ENCODE measurements around the gene GAS2L3. TPM values are rescaled to one million over a fixed set of nuclear protein-coding genes. Genes with fewer than 3 reads are reported as not detected.
"Not testable (repeated sequence)": the region's sequence is repeated elsewhere in the genome, so short reads cannot be mapped to it uniquely, and the experiment has no call there.

The GAS2L3 gene
- polyA plus RNA-seq, 1 donor, result 34.0 TPM

- no CpG with 5 or more reads among the region's 3 CpGs for WGBS (ENCODE audit: insufficient coverage, low lambda C conversion rate)
Measured at GRCh38 chr12:100572184-100572583, 1.3 kb upstream of the GAS2L3 start.

GRCh38 chr12:100574187-100575074 lies 947 bp downstream of the GAS2L3 start:
- H3K27me3 ChIP-seq (ENCODE audit: control insufficient read depth, insufficient read depth, low read length), result no peaks in the 10 kb centered on the region
- H3K36me3 ChIP-seq (ENCODE audit: control insufficient read depth, insufficient read depth, low read length), result no peaks in the 10 kb centered on the region
- 17% methylated on average over 1 of the region's 15 CpGs for WGBS (ENCODE audit: insufficient coverage, low lambda C conversion rate)
- H3K27ac ChIP-seq (ENCODE audit: low read length), result peak overlapping the region; percentile 82
- peak overlapping the region; percentile 86 for H3K4me3 ChIP-seq (ENCODE audit: low read length)
- peaks cover 7% of the 10 kb centered on the region for H3K4me1 ChIP-seq (ENCODE audit: control insufficient read depth, insufficient read depth, low read length)
- no peaks in the 10 kb centered on the region for H3K9me3 ChIP-seq (ENCODE audit: control insufficient read depth, low read depth, low read length)
- peak in 1 of 2 donors; percentile 16 for DNase-seq

More at GRCh38 chr12:100572184-100572583, 1.3 kb upstream of the GAS2L3 start:
- no peak overlapping the region for H3K27ac ChIP-seq (ENCODE audit: low read length)
- no peaks in the 10 kb centered on the region for H3K27me3 ChIP-seq (ENCODE audit: control insufficient read depth, insufficient read depth, low read length)
- no peaks in the 10 kb centered on the region for H3K9me3 ChIP-seq (ENCODE audit: control insufficient read depth, low read depth, low read length)
- H3K4me3 ChIP-seq (ENCODE audit: low read length), result no peak overlapping the region
- H3K4me1 ChIP-seq (ENCODE audit: control insufficient read depth, insufficient read depth, low read length), result peaks cover 7% of the 10 kb centered on the region
- no peaks in the 10 kb centered on the region for H3K36me3 ChIP-seq (ENCODE audit: control insufficient read depth, insufficient read depth, low read length)
- DNase-seq, result no peak

- Histone ChIP-seq H3K4me3 (ENCODE audit: low read length) (no peak overlapping the region), H3K27ac (ENCODE audit: low read length) (peak overlapping the region; percentile 83), H3K4me1 (ENCODE audit: control insufficient read depth, insufficient read depth, low read length) (peaks cover 7% of the 10 kb centered on the region), H3K36me3 (ENCODE audit: control insufficient read depth, insufficient read depth, low read length) (no peaks in the 10 kb centered on the region), H3K9me3 (ENCODE audit: control insufficient read depth, low read depth, low read length) (no peaks in the 10 kb centered on the region), H3K27me3 (ENCODE audit: control insufficient read depth, insufficient read depth, low read length) (no peaks in the 10 kb centered on the region)
- 100% methylated on average over 1 of the region's 3 CpGs for WGBS (ENCODE audit: insufficient coverage, low lambda C conversion rate)
- DNase-seq, result peak; percentile 84 to 90
Measured at GRCh38 chr12:100576331-100577036, 3.0 kb downstream of the GAS2L3 start.

DNA sequence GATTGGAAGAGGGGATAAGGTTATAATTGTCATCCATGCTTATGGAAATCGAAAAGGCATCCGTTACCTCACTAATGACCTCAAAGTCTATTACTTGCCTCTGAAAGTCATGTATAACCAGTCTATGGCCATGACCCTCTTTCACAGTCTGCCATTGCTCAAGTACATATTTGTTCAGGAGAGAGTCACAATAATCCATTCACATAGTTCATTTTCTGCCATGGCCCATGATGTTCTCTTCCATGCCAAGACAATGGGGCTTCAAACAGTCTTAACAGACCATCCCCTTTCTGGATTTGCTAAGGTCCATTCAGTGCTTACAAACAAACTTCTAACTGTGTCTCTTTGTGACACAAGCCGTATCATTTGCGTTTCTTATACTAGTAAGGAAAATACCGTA lies 5.4 kb downstream of the GAS2L3 start:
- Histone ChIP-seq H3K4me1 (ENCODE audit: control insufficient read depth, insufficient read depth, low read length) (peaks cover 3% of the 10 kb centered on the region), H3K4me3 (ENCODE audit: low read length) (no peak overlapping the region), H3K36me3 (ENCODE audit: control insufficient read depth, insufficient read depth, low read length) (no peaks in the 10 kb centered on the region), H3K27me3 (ENCODE audit: control insufficient read depth, insufficient read depth, low read length) (no peaks in the 10 kb centered on the region), H3K27ac (ENCODE audit: low read length) (no peak overlapping the region), H3K9me3 (ENCODE audit: control insufficient read depth, low read depth, low read length) (peaks cover 5% of the 10 kb centered on the region)
- no peak for DNase-seq
- 100% methylated on average over 1 of the region's 5 CpGs for WGBS (ENCODE audit: insufficient coverage, low lambda C conversion rate)

- H3K4me1 ChIP-seq (ENCODE audit: control insufficient read depth, insufficient read depth, low read length), result peaks cover 3% of the 10 kb centered on the region
- no peak for DNase-seq
- H3K4me3 ChIP-seq (ENCODE audit: low read length), result no peak overlapping the region
- no peaks in the 10 kb centered on the region for H3K27me3 ChIP-seq (ENCODE audit: control insufficient read depth, insufficient read depth, low read length)
- H3K36me3 ChIP-seq (ENCODE audit: control insufficient read depth, insufficient read depth, low read length), result no peaks in the 10 kb centered on the region
- H3K27ac ChIP-seq (ENCODE audit: low read length), result no peak overlapping the region
- H3K9me3 ChIP-seq (ENCODE audit: control insufficient read depth, low read depth, low read length), result peaks cover 5% of the 10 kb centered on the region
- WGBS (ENCODE audit: insufficient coverage, low lambda C conversion rate), result no CpG with 5 or more reads among the region's 2 CpGs
Measured at GRCh38 chr12:100579844-100580243, 6.4 kb downstream of the GAS2L3 start.

GRCh38 chr12:100584256-100584655 lies 10.8 kb downstream of the GAS2L3 start:
- Histone ChIP-seq H3K9me3 (ENCODE audit: control insufficient read depth, low read depth, low read length) (peaks cover 14% of the 10 kb centered on the region), H3K27ac (ENCODE audit: low read length) (no peak overlapping the region), H3K36me3 (ENCODE audit: control insufficient read depth, insufficient read depth, low read length) (no peaks in the 10 kb centered on the region), H3K4me3 (ENCODE audit: low read length) (no peak overlapping the region), H3K27me3 (ENCODE audit: control insufficient read depth, insufficient read depth, low read length) (no peaks in the 10 kb centered on the region), H3K4me1 (ENCODE audit: control insufficient read depth, insufficient read depth, low read length) (no peaks in the 10 kb centered on the region)
- 100% methylated on average over 2 of the region's 3 CpGs for WGBS (ENCODE audit: insufficient coverage, low lambda C conversion rate)
- DNase-seq, result no peak

DNA sequence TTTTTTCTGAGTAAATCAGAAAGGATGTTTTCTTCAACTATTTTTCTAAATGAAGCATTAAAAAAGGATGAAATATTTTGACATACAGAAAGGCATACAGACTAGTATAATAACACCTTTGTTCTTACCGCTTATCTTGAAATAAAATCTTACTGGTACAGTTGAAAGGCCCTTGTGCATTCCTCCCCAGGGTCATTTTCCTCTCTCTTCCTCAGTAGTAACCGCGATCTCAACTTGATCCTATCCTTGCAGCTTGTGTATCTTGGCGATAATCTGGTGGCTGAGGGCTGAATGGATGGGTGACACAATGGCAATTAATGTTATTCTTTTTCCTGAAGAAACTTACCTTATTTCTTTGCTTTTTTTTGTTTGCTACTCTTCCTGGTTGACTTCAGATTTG lies 18.5 kb downstream of the GAS2L3 start:
- no peak for DNase-seq
- Histone ChIP-seq H3K4me1 (ENCODE audit: control insufficient read depth, insufficient read depth, low read length) (no peaks in the 10 kb centered on the region), H3K27me3 (ENCODE audit: control insufficient read depth, insufficient read depth, low read length) (no peaks in the 10 kb centered on the region), H3K36me3 (ENCODE audit: control insufficient read depth, insufficient read depth, low read length) (no peaks in the 10 kb centered on the region), H3K9me3 (ENCODE audit: control insufficient read depth, low read depth, low read length) (peaks cover 9% of the 10 kb centered on the region), H3K4me3 (ENCODE audit: low read length) (no peak overlapping the region), H3K27ac (ENCODE audit: low read length) (no peak overlapping the region)
- WGBS (ENCODE audit: insufficient coverage, low lambda C conversion rate), result no CpG with 5 or more reads among the region's 4 CpGs

- H3K27ac ChIP-seq (ENCODE audit: low read length), result peak overlapping the region; percentile 24
- no peak overlapping the region for H3K4me3 ChIP-seq (ENCODE audit: low read length)
- no peaks in the 10 kb centered on the region for H3K4me1 ChIP-seq (ENCODE audit: control insufficient read depth, insufficient read depth, low read length)
- peak in 1 of 2 donors; percentile 38 for DNase-seq
- H3K9me3 ChIP-seq (ENCODE audit: control insufficient read depth, low read depth, low read length), result peaks cover 6% of the 10 kb centered on the region
- H3K36me3 ChIP-seq (ENCODE audit: control insufficient read depth, insufficient read depth, low read length), result no peaks in the 10 kb centered on the region
- no peaks in the 10 kb centered on the region for H3K27me3 ChIP-seq (ENCODE audit: control insufficient read depth, insufficient read depth, low read length)
- WGBS (ENCODE audit: insufficient coverage, low lambda C conversion rate), result 0% methylated on average over 1 of the region's 5 CpGs
Measured at GRCh38 chr12:100593490-100593889, 20.0 kb downstream of the GAS2L3 start.

- Histone ChIP-seq H3K27me3 (ENCODE audit: control insufficient read depth, insufficient read depth, low read length) (no peaks in the 10 kb centered on the region), H3K36me3 (ENCODE audit: control insufficient read depth, insufficient read depth, low read length) (no peaks in the 10 kb centered on the region), H3K4me1 (ENCODE audit: control insufficient read depth, insufficient read depth, low read length) (no peaks in the 10 kb centered on the region), H3K27ac (ENCODE audit: low read length) (no peak overlapping the region), H3K4me3 (ENCODE audit: low read length) (no peak overlapping the region), H3K9me3 (ENCODE audit: control insufficient read depth, low read depth, low read length) (no peaks in the 10 kb centered on the region)
- WGBS (ENCODE audit: insufficient coverage, low lambda C conversion rate), result no CpG with 5 or more reads among the region's 1 CpG
- no peak for DNase-seq
Measured at GRCh38 chr12:100601626-100602025, 28.1 kb downstream of the GAS2L3 start.

GRCh38 chr12:100602997-100603396 lies 29.5 kb downstream of the GAS2L3 start:
- H3K27me3 ChIP-seq (ENCODE audit: control insufficient read depth, insufficient read depth, low read length); H3K27ac ChIP-seq (ENCODE audit: low read length); H3K4me1 ChIP-seq (ENCODE audit: control insufficient read depth, insufficient read depth, low read length); H3K9me3 ChIP-seq (ENCODE audit: control insufficient read depth, low read depth, low read length); DNase-seq; H3K4me3 ChIP-seq (ENCODE audit: low read length); H3K36me3 ChIP-seq (ENCODE audit: control insufficient read depth, insufficient read depth, low read length): not testable (repeated sequence)
- no CpG with 5 or more reads among the region's 1 CpG for WGBS (ENCODE audit: insufficient coverage, low lambda C conversion rate)
